Stimulated activated CD4-positive, alpha-beta T cell treated with anti-CD3 and anti-CD28 coated beads, Interleukin-15, amount 100 ng/mL, for 1 hour (primary cell): Measurements from ENCODE around the gene PCYT2.

Experiments
- DNase-seq, 2 donors: peaks; one replicate each; pipeline ENCODE4 v3.0.0-alpha.2; 2020; ENCODE audit warnings: low read depth in 1 of 2, low spot score in 1 of 2

PCYT2 gene

GRCh38 chr17:81902023-81902652, 9.1 kb downstream of the PCYT2 start, which contains the start of gene NPB:
Gene NPB (plus strand): TSS chr17:81902238. CDS start chr17:81902278, 40 bp downstream.
- DNase-seq, result no peak

- DNase-seq, result no peak
Observed at GRCh38 chr17:81901167-81902022, 9.8 kb downstream of the PCYT2 start.

GRCh38 chr17:81900181-81900820, 10.9 kb downstream of the PCYT2 start:
- no peak for DNase-seq

GRCh38 chr17:81899514-81900166, 11.6 kb downstream of the PCYT2 start:
- DNase-seq, result no peak

- no peak for DNase-seq
Observed at GRCh38 chr17:81898885-81899284, 12.3 kb downstream of the PCYT2 start.

GRCh38 chr17:81898029-81898866, 13.0 kb downstream of the PCYT2 start:
- DNase-seq, result no peak

GRCh38 chr17:81895400-81895799, 15.8 kb downstream of the PCYT2 start:
- no peak for DNase-seq

GRCh38 chr17:81891303-81891552, 20.0 kb downstream of the PCYT2 start:
- no peak for DNase-seq

GRCh38 chr17:81890447-81891302, 20.5 kb downstream of the PCYT2 start:
- DNase-seq, result no peak

GRCh38 chr17:81889602-81890001, 21.6 kb downstream of the PCYT2 start:
- DNase-seq, result no peak

GRCh38 chr17:81888988-81889595, 22.1 kb downstream of the PCYT2 start:
- DNase-seq, result no peak

GRCh38 chr17:81888105-81888987, 22.9 kb downstream of the PCYT2 start:
- no peak for DNase-seq

GRCh38 chr17:81885869-81886548, 25.2 kb downstream of the PCYT2 start:
- no peak for DNase-seq

GRCh38 chr17:81885454-81885853, 25.7 kb downstream of the PCYT2 start:
- no peak for DNase-seq

GRCh38 chr17:81884968-81885367, 26.2 kb downstream of the PCYT2 start:
- DNase-seq, result no peak

GRCh38 chr17:81884520-81884919, 26.7 kb downstream of the PCYT2 start:
- DNase-seq, result no peak

GRCh38 chr17:81879121-81879520, 32.1 kb downstream of the PCYT2 start:
- DNase-seq, result no peak

- no peak for DNase-seq
Observed at GRCh38 chr17:81878294-81878693, 32.9 kb downstream of the PCYT2 start.
